GM13976 (cell line): ENCODE measurements around the gene MYL3.

Source experiments
- DNase-seq: peaks from one replicate; pipeline ENCODE4 v3.0.0; 2012; ENCODE audit warnings: low spot score
- in situ Hi-C: fragments of 300-500 bp; cut with MboI; formaldehyde crosslinking; loops from one replicate; pipeline ENCODE4 v1.12.0; 2022; ENCODE audit warnings: low sequenced_read_pairs, mixed read lengths, inconsistent platforms; ENCODE audit not compliant: unreplicated experiment
- TF ChIP-seq, protein P1 (sequence below): IDR thresholded peaks from 2 replicates; pipeline ENCODE4 v1.5.1; 2012; ENCODE audit warnings: borderline replicate concordance, mild to moderate bottlenecking; ENCODE audit not compliant: insufficient read depth; ENCODE audit errors: extremely low read depth, missing control alignments, control extremely low read depth

The MYL3 gene

DNA sequence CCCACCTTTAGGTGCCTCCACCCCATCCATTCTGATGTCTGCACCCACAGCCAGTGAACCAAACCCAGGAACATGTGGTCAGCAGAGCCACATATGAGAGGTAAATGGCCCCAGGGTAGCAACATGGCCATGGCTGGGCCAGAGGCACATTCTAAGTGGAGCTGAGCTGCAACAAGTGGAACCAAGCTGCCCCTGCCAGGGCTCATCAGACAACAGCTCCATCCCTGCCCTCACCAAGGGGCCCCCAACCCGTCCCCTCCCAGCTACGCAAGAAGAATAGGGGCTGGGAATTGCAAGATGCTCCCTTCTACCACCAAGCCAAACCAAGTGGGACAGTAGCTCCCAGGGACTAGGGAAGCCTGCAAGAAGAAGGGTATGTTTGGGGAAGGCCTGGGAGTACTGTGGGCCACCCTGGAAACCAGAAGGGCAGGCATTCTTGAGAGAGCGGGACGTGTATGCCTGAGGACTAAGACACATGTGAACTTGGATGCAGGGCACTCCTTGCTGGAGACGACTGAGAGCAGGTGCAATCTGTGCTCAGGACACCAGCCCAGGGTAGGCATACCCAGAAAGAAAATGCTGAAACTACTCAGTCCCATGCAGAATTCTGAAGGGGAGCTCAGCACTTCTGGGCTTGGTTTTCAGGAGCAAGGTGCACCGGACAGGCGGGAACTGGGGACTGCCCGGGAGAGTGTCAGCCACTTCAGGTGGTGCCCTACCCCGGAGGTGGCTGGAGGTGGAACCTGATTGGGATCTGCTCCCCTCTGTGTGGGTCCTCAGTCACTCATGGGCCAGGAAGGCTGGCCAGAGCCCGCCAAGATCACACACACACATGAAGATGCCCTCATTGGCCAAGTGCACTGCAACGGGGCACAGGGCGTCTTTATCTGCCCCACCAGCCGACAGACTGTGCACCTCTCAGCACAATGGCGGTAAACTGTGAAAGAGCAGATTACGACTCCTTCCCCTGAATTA lies 9.5 kb downstream of the MYL3 start:
- TF ChIP-seq, protein P1, sequence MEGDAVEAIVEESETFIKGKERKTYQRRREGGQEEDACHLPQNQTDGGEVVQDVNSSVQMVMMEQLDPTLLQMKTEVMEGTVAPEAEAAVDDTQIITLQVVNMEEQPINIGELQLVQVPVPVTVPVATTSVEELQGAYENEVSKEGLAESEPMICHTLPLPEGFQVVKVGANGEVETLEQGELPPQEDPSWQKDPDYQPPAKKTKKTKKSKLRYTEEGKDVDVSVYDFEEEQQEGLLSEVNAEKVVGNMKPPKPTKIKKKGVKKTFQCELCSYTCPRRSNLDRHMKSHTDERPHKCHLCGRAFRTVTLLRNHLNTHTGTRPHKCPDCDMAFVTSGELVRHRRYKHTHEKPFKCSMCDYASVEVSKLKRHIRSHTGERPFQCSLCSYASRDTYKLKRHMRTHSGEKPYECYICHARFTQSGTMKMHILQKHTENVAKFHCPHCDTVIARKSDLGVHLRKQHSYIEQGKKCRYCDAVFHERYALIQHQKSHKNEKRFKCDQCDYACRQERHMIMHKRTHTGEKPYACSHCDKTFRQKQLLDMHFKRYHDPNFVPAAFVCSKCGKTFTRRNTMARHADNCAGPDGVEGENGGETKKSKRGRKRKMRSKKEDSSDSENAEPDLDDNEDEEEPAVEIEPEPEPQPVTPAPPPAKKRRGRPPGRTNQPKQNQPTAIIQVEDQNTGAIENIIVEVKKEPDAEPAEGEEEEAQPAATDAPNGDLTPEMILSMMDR, result no peak
- no peak for DNase-seq
- in situ Hi-C loops, result no loop called here

DNA sequence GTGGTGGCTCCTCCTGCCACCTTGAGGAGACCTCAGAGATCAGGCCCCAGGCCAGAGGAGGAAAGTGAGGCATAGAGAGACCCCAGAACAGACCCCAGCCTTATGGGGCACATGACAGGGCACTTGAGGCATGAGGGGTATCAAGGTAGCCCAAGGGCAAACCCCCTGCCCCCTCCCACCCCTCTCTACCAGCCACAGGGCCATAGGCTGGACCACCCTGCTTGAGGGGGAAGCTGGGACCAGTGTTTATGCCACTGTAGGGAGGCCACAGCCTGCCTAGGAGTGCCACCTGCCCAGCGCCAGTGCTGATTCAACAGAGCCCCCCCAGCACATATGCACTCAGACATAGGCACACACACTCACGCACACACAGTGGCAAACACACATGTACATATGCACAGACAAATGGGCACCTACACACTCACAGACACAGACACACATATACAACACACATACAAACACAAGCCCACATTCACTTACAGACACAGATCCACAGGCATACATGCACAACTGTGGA lies 10.3 kb downstream of the MYL3 start:
- in situ Hi-C loops, result no loop called here
- no peak for DNase-seq
- TF ChIP-seq, protein P1, result no peak

DNA sequence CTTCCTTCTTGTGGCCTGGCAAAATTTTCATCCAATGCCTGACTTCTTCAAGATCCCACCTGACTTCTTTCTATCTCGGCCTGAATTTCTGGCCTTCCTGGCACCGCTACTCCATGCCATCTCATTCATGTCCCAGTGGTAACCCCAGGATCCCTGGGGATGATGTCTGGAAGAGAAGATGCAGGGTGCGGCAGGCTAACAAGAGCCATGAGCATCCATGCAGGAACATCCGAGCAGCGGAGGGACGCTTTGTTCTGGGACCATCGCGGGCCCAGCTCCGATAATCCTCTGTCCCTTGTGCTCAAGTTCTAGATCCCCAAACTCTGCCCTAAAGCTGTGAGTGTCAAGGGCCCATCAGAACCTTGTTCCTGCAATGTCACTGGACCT lies 10.9 kb downstream of the MYL3 start:
- TF ChIP-seq, protein P1, result no peak
- in situ Hi-C loops, result no loop called here
- no peak for DNase-seq

DNA sequence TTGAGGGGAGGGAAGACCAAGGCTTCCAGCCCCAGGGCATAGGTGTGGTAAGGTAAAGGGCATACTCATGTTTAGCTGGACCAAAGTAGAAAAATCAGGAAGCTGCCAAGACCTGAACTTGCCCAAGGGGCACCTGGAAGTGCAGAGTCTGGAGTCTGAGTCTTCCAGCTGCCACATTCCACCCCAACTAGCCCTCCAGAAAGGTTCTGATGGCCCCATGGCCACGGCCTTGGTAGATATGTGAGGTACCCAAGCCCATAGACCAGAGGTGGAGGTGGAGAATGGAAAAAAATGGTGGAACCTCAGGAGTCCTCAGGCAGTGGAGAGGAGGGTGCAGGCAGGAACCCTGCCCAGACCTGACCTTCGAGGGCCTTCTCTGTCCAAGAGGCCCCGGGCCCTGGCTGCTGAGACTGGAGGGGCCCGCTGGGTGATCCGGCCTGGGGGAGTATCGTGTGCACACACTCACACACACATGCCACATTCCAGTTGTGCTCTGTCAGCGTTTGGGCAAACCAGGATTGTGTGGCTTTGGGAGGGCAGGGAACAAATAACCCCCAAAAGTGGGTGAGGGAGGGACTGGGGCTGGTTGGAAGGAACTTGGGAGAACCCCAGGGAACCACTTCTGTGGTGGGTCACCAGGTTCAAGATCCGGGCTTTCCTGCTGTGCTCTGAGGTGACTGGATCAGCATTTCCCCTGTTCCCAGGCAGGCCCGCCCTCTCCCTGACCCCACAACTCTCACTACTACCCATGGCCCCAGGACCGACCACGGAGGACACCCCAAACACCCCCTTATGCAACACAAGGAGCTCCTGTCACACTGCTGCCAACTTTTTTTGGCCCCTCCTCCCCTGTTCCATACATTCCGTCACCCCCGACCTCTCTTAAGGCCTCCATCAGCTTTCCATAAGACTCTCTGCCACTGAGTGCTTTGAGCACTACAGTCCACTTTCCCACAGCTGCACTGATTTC lies 11.6 kb downstream of the MYL3 start:
- DNase-seq, result no peak
- in situ Hi-C loops, result no loop called here
- TF ChIP-seq, protein P1, result no peak

DNA sequence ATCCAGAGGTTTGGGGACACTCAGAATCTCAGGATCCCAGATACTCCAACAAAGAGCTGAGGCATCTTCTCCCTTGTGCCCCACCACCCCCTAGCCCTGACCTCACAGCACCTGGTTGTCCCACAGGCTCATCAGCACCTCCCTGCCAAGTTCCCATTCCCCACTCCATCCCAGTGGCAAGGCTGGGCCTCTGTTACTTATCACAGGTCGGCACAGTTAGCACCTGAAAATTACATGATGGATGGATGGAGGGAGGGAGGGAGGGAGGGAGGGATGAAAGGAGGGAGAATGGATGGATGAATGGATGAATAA lies 12.8 kb downstream of the MYL3 start:
- no peak for DNase-seq
- TF ChIP-seq, protein P1, result no peak
- in situ Hi-C loops, result no loop called here

DNA sequence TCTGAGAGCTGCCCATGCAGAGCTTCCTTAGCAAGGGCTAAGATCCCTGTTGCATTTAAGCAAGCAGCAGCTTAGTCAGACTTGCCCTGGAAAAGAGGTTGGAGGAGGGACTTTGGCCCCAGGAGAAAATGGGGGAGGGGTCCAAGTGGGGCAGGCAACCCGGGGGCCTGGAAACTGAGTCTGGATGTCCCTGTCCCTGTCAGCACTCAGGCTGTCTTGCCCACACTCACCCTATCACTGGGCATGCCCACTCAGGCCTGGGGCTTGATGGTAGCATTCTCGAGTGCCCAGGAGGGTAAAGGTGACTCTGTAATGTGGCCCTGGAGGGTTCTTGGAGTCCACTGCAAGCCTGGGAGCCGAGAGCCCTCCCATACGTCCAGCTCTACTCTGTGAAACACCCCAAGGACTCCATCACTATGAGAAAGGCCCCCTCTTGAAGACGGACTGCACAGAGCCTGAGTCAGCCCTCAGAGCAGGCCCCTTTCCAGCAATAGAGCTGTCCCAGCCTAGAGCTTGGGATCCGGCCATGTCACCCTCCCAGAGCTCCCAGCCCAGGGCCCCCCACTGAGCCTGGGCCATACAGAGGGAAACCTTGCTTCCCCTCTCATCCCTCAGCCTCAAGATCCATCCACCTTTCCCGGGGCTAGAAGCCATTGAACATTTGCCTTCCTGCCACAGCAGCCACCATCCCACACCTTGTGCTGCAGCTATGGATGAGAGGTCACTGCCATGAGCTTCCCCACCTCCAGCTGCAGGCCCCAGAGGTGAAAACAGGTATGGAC lies 13.4 kb downstream of the MYL3 start:
- in situ Hi-C loops, result no loop called here
- TF ChIP-seq, protein P1, result no peak
- no peak for DNase-seq
